ENCODE measurements around the gene CD247.

Gene CD247

GRCh38 chr1:167457936-167458584 lies 60.3 kb downstream of the CD247 start:
- DNase-seq, result no peak

- no peak for DNase-seq
Measured at GRCh38 chr1:167456926-167457325, 61.4 kb downstream of the CD247 start.

GRCh38 chr1:167456524-167456923 lies 61.8 kb downstream of the CD247 start:
- DNase-seq, result no peak

GRCh38 chr1:167455786-167456446 lies 62.4 kb downstream of the CD247 start:
- no peak for DNase-seq

GRCh38 chr1:167454894-167455785 lies 63.2 kb downstream of the CD247 start:
- DNase-seq, result peak; percentile 58

GRCh38 chr1:167454304-167454893 lies 63.9 kb downstream of the CD247 start:
- no peak for DNase-seq

- DNase-seq, result no peak
Measured at GRCh38 chr1:167453123-167453522, 65.2 kb downstream of the CD247 start.

- DNase-seq, result no peak
Measured at GRCh38 chr1:167452483-167452882, 65.8 kb downstream of the CD247 start.

GRCh38 chr1:167450843-167451242 lies 67.5 kb downstream of the CD247 start:
- no peak for DNase-seq

- DNase-seq, result no peak
Measured at GRCh38 chr1:167447521-167448136, 70.7 kb downstream of the CD247 start.

GRCh38 chr1:167446966-167447365 lies 71.4 kb downstream of the CD247 start:
- DNase-seq, result no peak

GRCh38 chr1:167443757-167444156 lies 74.6 kb downstream of the CD247 start:
- no peak for DNase-seq

- DNase-seq, result no peak
Measured at GRCh38 chr1:167442854-167443565, 75.3 kb downstream of the CD247 start.

- peak; percentile 73 for DNase-seq
Measured at GRCh38 chr1:167442142-167442848, 76.0 kb downstream of the CD247 start.

- no peak for DNase-seq
Measured at GRCh38 chr1:167441222-167441621, 77.1 kb downstream of the CD247 start.

GRCh38 chr1:167440776-167441175 lies 77.6 kb downstream of the CD247 start:
- no peak for DNase-seq

GRCh38 chr1:167440345-167440744 lies 78.0 kb downstream of the CD247 start:
- DNase-seq, result no peak

GRCh38 chr1:167439301-167439988 lies 78.9 kb downstream of the CD247 start:
- DNase-seq, result no peak

- DNase-seq, result no peak
Measured at GRCh38 chr1:167438171-167439138, 79.9 kb downstream of the CD247 start.

- no peak for DNase-seq
Measured at GRCh38 chr1:167435484-167435883, 82.8 kb downstream of the CD247 start.
